Upper lobe of left lung (tissue), 4 donors: ENCODE measurements around the gene SETD2.

ENCODE experiments used
- EP300 ChIP-seq, 4 donors: sonication (generic); formaldehyde crosslinking; IDR thresholded peaks; one replicate each; pipeline ENCODE4 v1.5.1; 2017; ENCODE audit warnings: antibody characterized with exemption in 4 of 4, control low read depth in 2 of 4
- POLR2A ChIP-seq, 4 donors: fragments of 450-650 bp; IDR thresholded peaks; one replicate each; pipeline ENCODE4 v1.5.1; 2016 to 2017; ENCODE audit warnings: antibody characterized with exemption in 4 of 4, mild to moderate bottlenecking in 2 of 4
- POLR2AphosphoS5 ChIP-seq, 2 donors: sonication (generic); formaldehyde crosslinking; IDR thresholded peaks; one replicate each; pipeline ENCODE4 v1.5.1; 2017; ENCODE audit warnings: antibody characterized with exemption in 2 of 2
- TF ChIP-seq, protein P1 (sequence below), 6 experiments: fragments of 450-650 bp in 4 of 6; fragments of 200-600 bp in 2 of 6; sonication (generic) in 2 of 6; IDR thresholded peaks; one replicate each; pipeline ENCODE4 v1.5.1; 2016 to 2019; ENCODE audit warnings: antibody characterized with exemption in 6 of 6

DNA sequence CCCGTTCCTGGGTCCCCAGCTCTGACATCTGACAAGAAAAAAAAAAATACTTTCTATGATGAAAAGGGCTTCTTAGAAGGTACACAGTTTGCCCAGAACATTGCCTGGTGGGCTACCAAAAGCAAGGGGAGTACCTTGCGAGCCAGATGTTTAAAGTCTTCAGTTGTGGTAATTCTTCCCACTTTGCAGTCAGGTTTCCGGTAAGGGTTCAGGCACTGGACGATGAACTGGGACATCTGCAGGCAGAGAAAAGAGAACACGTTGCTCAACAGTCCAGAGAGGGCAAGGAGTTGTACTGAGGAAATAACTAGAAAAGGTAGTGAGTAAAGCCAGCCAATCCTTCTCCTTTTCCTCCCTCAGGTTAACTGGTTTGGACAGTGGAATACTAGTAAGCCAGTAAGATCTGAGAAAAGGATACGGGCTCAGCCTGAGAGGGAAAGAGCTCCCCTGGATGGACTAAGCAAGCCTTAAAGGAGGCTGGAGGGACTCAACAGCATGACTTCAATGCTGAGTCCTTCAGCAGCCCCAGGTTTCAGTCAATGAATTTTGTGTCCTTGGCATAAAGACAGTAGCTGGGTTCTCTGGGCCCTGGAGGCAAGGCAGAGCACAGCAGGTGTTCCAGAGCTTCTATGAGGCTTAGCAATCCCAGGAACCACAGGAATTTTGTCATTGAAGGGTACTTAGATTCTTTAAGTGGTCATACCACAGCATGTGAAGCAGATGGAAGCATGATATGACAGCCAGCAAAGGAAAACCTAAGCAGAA lies 146.2 kb downstream of the SETD2 start:
- TF ChIP-seq, protein P1, sequence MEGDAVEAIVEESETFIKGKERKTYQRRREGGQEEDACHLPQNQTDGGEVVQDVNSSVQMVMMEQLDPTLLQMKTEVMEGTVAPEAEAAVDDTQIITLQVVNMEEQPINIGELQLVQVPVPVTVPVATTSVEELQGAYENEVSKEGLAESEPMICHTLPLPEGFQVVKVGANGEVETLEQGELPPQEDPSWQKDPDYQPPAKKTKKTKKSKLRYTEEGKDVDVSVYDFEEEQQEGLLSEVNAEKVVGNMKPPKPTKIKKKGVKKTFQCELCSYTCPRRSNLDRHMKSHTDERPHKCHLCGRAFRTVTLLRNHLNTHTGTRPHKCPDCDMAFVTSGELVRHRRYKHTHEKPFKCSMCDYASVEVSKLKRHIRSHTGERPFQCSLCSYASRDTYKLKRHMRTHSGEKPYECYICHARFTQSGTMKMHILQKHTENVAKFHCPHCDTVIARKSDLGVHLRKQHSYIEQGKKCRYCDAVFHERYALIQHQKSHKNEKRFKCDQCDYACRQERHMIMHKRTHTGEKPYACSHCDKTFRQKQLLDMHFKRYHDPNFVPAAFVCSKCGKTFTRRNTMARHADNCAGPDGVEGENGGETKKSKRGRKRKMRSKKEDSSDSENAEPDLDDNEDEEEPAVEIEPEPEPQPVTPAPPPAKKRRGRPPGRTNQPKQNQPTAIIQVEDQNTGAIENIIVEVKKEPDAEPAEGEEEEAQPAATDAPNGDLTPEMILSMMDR (IDR thresholded peaks at IDR 0.05) = peak in 2 of 6 experiments; percentile 6 to 43
- TF ChIP-seq POLR2A (IDR thresholded peaks at IDR 0.05) (no peak), POLR2AphosphoS5 (IDR thresholded peaks at IDR 0.05) (no peak), EP300 (IDR thresholded peaks at IDR 0.05) (no peak)
